Vagina (tissue), 2 donors: ENCODE measurements around the gene FABP2.

ENCODE experiments used
- POLR2A ChIP-seq, 2 donors: fragments of 450-650 bp; IDR thresholded peaks; one replicate each; pipeline ENCODE4 v1.6.1; 2017; ENCODE audit warnings: antibody characterized with exemption in 2 of 2, mild to moderate bottlenecking in 2 of 2, moderate library complexity in 2 of 2
- TF ChIP-seq, protein P1 (sequence below), 3 experiments: fragments of 450-650 bp in 2 of 3; fragments of 200-600 bp in 1 of 3; sonication (generic) in 1 of 3; IDR thresholded peaks; one replicate each; pipeline ENCODE4 v1.5.1; 2017 to 2019; ENCODE audit warnings: antibody characterized with exemption in 3 of 3, mild to moderate bottlenecking in 2 of 3, moderate library complexity in 2 of 3

DNA sequence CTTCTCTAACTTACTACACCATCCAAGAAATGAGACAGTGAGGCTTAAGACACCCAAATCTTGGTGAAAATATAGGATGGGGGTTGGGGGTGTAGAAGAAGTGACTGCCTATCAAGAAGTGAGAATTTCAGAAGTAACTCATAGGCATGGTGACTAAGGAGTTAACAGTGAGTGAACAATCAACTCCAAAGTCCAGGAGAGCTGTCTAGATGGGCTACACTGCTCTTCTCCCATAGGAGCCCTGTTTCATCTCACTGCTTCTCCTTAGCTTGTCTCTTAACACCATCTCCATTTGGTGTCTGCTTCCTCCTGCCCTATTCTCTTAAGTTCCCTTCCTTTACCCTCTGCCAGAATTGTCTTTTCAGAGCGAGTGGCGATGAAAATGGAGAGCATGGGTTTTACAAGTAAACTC is 22.7 kb downstream of the FABP2 start:
- no peak for TF ChIP-seq POLR2A (IDR thresholded peaks at IDR 0.05)
- TF ChIP-seq, protein P1, sequence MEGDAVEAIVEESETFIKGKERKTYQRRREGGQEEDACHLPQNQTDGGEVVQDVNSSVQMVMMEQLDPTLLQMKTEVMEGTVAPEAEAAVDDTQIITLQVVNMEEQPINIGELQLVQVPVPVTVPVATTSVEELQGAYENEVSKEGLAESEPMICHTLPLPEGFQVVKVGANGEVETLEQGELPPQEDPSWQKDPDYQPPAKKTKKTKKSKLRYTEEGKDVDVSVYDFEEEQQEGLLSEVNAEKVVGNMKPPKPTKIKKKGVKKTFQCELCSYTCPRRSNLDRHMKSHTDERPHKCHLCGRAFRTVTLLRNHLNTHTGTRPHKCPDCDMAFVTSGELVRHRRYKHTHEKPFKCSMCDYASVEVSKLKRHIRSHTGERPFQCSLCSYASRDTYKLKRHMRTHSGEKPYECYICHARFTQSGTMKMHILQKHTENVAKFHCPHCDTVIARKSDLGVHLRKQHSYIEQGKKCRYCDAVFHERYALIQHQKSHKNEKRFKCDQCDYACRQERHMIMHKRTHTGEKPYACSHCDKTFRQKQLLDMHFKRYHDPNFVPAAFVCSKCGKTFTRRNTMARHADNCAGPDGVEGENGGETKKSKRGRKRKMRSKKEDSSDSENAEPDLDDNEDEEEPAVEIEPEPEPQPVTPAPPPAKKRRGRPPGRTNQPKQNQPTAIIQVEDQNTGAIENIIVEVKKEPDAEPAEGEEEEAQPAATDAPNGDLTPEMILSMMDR (IDR thresholded peaks at IDR 0.05): no peak
